ENCODE data around the gene MRC2.

Gene MRC2

GRCh38 chr17:62727916-62728672 lies 100.6 kb downstream of the MRC2 start:
- DNase-seq, result peak; percentile 53

- DNase-seq, result no peak
Measured at GRCh38 chr17:62732125-62732524, 104.7 kb downstream of the MRC2 start.

- no peak for DNase-seq
Measured at GRCh38 chr17:62735044-62735651, 107.7 kb downstream of the MRC2 start.

GRCh38 chr17:62737513-62737912 lies 110.0 kb downstream of the MRC2 start:
- DNase-seq, result no peak

- DNase-seq, result no peak
Measured at GRCh38 chr17:62738281-62738680, 110.8 kb downstream of the MRC2 start.

- DNase-seq, result no peak
Measured at GRCh38 chr17:62739645-62740388, 112.3 kb downstream of the MRC2 start.

- DNase-seq, result no peak
Measured at GRCh38 chr17:62741290-62741689, 113.8 kb downstream of the MRC2 start.
